ENCODE data around the gene CCR7. TPM values are rescaled to one million over a fixed set of nuclear protein-coding genes. Genes with fewer than 3 reads are reported as not detected.
A peak's percentile ranks its signal among the peaks of the same experiment; 100 is the strongest.

CCR7 gene
- total and polyA plus RNA-seq, 2 of the 13 experiments (the other 11 are each of a cell fraction or from before 2014, with no cell fraction given): 0.04 to 0.53 TPM

DNA sequence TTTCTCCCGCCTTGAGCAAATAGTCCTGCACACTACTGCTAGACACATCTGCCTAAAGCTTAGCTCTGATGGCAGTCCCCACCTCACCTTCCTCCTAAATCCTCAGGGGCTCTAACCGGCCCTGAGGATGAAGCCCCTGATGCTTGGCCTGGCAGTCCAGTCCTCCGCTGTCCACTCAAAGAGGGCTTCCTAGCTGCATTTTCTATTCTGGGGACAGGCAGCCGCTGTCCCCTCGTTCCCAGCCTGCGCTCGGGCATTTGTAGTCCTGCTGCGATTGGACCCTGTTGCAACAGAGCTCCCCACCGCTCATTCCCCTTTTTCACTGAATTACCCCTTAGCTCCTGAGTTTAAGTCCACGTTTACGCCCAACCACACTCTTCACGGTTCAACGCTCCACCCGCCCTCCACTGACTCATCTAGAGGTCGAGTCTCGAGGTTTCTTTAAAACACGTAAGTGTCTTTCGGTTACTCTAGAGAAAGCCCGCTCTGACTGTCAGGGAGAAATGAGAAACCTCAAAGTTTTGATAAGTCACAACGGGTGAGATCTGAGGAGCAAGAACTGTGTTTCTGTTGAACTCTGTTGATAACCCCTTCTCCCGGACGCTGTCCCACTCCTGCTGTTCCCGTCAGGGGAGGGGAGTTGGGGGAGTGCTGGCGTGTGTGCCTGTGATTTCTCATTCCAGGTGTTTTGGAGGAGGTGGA, 4.5 kb downstream of the CCR7 start (continued):
- TF ChIP-seq ZIK1 (CRISPR knock-in tag; IDR thresholded peaks at IDR 0.05; ENCODE audit: borderline replicate concordance, low read depth) (0 out of 2 replicates have a peak, but pooled peaks have one; percentile 45), ZNF749 (CRISPR knock-in tag; IDR thresholded peaks at IDR 0.05; ENCODE audit: borderline replicate concordance) (no peak), CEBPB (IDR thresholded peaks at IDR 0.05; ENCODE audit: borderline replicate concordance, low read depth, low read length) (peak; percentile 19; the same call in 1 of the 2 replicates), TOPORS (CRISPR knock-in tag; IDR thresholded peaks at IDR 0.05) (0 out of 2 replicates have a peak, but pooled peaks have one; percentile 24), ZNF383 (CRISPR knock-in tag; IDR thresholded peaks at IDR 0.05; ENCODE audit: borderline replicate concordance) (no peak), ZNF256 (CRISPR knock-in tag; conservative IDR thresholded peaks at IDR 0.05) (no peak), FLYWCH1 (CRISPR knock-in tag; IDR thresholded peaks at IDR 0.05) (no peak), DNMT1 (CRISPR knock-in tag; IDR thresholded peaks at IDR 0.05) (no peak), MLLT10 (CRISPR knock-in tag; IDR thresholded peaks at IDR 0.05) (no peak), ARID2 (CRISPR knock-in tag; IDR thresholded peaks at IDR 0.05; ENCODE audit: borderline replicate concordance) (0 out of 2 replicates have a peak, but pooled peaks have one; percentile 35), PRMT3 (CRISPR knock-in tag; IDR thresholded peaks at IDR 0.05; ENCODE audit: borderline replicate concordance, low read depth) (no peak), HNF4A (CRISPR knock-in tag; IDR thresholded peaks at IDR 0.05) (no peak; the same call in 1 of the 2 replicates), BRD4 (CRISPR knock-in tag; IDR thresholded peaks at IDR 0.05) (no peak), ZSCAN22 (CRISPR knock-in tag; IDR thresholded peaks at IDR 0.05) (no peak), STAT6 (CRISPR knock-in tag; IDR thresholded peaks at IDR 0.05; ENCODE audit: borderline replicate concordance) (no peak; the same call in 1 of the 2 replicates), ZNF225 (CRISPR knock-in tag; IDR thresholded peaks at IDR 0.05) (no peak; the same call in 1 of the 2 replicates), ZNF512B (CRISPR knock-in tag; IDR thresholded peaks at IDR 0.05; ENCODE audit: borderline replicate concordance) (peak; percentile 25; the same call in 1 of the 2 replicates), NONO (IDR thresholded peaks at IDR 0.05) (no peak), NONO (CRISPR knock-in tag; conservative IDR thresholded peaks at IDR 0.05) (no peak; the same call in 1 of the 2 replicates), ZNF616 (CRISPR knock-in tag; IDR thresholded peaks at IDR 0.05; ENCODE audit: low read depth) (0 out of 2 replicates have a peak, but pooled peaks have one; percentile 1), SNAPC2 (CRISPR knock-in tag; IDR thresholded peaks at IDR 0.05) (no peak; the same call in 1 of the 2 replicates), EZH2 (conservative IDR thresholded peaks at IDR 0.05; ENCODE audit: low read depth, low read length) (no peak), FOXK1 (CRISPR knock-in tag; IDR thresholded peaks at IDR 0.05; ENCODE audit: borderline replicate concordance, low read depth) (no peak)
- TF ChIP-seq, protein P1, sequence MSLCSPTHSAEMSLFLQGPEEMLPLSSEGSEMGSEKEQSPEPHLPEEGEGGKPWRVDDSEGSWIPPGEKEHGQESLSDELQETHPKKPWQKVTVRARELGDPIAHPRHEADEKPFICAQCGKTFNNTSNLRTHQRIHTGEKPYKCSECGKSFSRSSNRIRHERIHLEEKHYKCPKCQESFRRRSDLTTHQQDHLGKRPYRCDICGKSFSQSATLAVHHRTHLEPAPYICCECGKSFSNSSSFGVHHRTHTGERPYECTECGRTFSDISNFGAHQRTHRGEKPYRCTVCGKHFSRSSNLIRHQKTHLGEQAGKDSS (CRISPR knock-in tag; IDR thresholded peaks at IDR 0.05; ENCODE audit: borderline replicate concordance, low read depth): no peak
